IPS-NIHi11 (cell line): ENCODE results near the gene ZRANB2.
A peak's percentile ranks its signal among the peaks of the same experiment; 100 is the strongest.

Experiments
- DNase-seq: peaks from one replicate; pipeline ENCODE4 v3.0.0; 2012; ENCODE audit warnings: mixed read lengths, low spot score

ZRANB2 gene

GRCh38 chr1:71068325-71069240, 12.3 kb downstream of the ZRANB2 start:
- no peak for DNase-seq

- no peak for DNase-seq
These were observed 26.0 kb downstream of the ZRANB2 start for GRCh38 chr1:71054791-71055190.

GRCh38 chr1:71054281-71054731, 26.5 kb downstream of the ZRANB2 start:
- no peak for DNase-seq

GRCh38 chr1:71053758-71054157, 27.1 kb downstream of the ZRANB2 start:
- DNase-seq, result no peak

- no peak for DNase-seq
These were observed 27.7 kb downstream of the ZRANB2 start for GRCh38 chr1:71053146-71053545.

GRCh38 chr1:71049951-71050598, 30.8 kb downstream of the ZRANB2 start:
- peak; percentile 58 for DNase-seq

- peak; percentile 75 for DNase-seq
These were observed 32.9 kb downstream of the ZRANB2 start, which contains the start of gene PTGER3 for GRCh38 chr1:71047635-71048607. Gene PTGER3, minus strand, starts transcription at chr1:71047816. Its CDS starts 239 bp downstream, at chr1:71047577.

GRCh38 chr1:71046891-71047634, 33.8 kb downstream of the ZRANB2 start:
- peak; percentile 37 for DNase-seq

GRCh38 chr1:71045463-71046028, 35.3 kb downstream of the ZRANB2 start:
- DNase-seq, result no peak

- DNase-seq, result no peak
These were observed 36.0 kb downstream of the ZRANB2 start for GRCh38 chr1:71044833-71045232.

- no peak for DNase-seq
These were observed 37.8 kb downstream of the ZRANB2 start for GRCh38 chr1:71043065-71043464.

GRCh38 chr1:71041806-71042205, 39.0 kb downstream of the ZRANB2 start:
- DNase-seq, result no peak

- no peak for DNase-seq
These were observed 41.1 kb downstream of the ZRANB2 start for GRCh38 chr1:71039661-71040262.

GRCh38 chr1:71038942-71039341, 41.9 kb downstream of the ZRANB2 start:
- DNase-seq, result no peak

GRCh38 chr1:71037829-71038620, 42.8 kb downstream of the ZRANB2 start:
- no peak for DNase-seq

- DNase-seq, result no peak
These were observed 43.8 kb downstream of the ZRANB2 start for GRCh38 chr1:71037066-71037465.

- DNase-seq, result no peak
These were observed 47.7 kb downstream of the ZRANB2 start for GRCh38 chr1:71033136-71033535.

- no peak for DNase-seq
These were observed 49.4 kb downstream of the ZRANB2 start for GRCh38 chr1:71031426-71031825.

- DNase-seq, result no peak
These were observed 50.8 kb downstream of the ZRANB2 start for GRCh38 chr1:71030026-71030425.

GRCh38 chr1:71028981-71029380, 51.9 kb downstream of the ZRANB2 start:
- DNase-seq, result no peak
